GM20000 (cell line): ENCODE results near the gene SLC25A27.

ENCODE experiments used
- DNase-seq: peaks from one replicate; pipeline ENCODE4 v3.0.0; 2012; ENCODE audit warnings: low spot score
- TF ChIP-seq, protein P1 (sequence below): IDR thresholded peaks from 2 replicates; pipeline ENCODE4 v1.5.1; 2012; ENCODE audit warnings: mild to moderate bottlenecking, control low read depth; ENCODE audit errors: extremely low read depth, missing control alignments

Gene SLC25A27, protein sequence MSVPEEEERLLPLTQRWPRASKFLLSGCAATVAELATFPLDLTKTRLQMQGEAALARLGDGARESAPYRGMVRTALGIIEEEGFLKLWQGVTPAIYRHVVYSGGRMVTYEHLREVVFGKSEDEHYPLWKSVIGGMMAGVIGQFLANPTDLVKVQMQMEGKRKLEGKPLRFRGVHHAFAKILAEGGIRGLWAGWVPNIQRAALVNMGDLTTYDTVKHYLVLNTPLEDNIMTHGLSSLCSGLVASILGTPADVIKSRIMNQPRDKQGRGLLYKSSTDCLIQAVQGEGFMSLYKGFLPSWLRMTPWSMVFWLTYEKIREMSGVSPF

DNA sequence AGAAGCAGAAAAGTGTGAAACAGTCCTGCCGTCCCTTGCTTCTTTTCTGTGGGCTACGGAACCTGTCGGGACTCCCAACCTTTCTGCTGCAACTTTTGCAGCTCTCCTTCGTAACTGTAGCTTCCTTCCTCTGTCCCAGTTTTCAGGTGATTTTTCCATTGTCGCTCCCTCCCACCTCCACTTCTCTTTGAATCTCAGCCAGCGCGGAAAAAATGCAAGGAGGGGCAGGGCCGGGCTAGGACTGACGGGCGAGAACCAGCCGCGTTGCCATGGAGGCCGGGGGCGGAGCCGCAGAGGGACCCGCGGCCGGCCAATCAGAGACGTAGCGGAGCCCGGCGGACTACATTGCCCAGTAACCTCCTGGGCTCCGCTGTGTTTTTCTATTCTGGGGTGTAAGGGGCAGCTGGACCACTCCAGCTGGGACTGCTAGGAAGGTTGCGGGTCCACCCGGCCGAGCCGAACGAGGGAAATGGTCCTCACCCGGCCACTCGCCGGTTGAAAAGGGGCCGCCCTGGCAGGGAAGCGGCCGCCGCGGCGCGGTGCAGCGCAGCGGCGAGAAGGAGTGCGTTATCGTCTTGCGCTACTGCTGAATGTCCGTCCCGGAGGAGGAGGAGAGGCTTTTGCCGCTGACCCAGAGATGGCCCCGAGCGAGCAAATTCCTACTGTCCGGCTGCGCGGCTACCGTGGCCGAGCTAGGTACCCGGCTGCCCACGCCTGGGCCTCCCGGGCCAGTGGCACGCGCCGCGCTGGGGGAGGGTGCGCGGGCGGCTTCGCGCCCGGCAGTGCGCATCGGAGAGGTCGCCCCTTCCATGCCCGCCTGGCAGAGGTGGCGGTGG, at the start of gene SLC25A27, which contains the start of gene CYP39A1:
Gene SLC25A27 (plus strand): TSS at position 373 of the 836 bp plus-strand sequence. CDS start 218 bp downstream, at position 591.
Gene CYP39A1 (minus strand): TSS at position 216 of the 836 bp plus-strand sequence. CDS start 236 bp downstream, outside the sequence.
- peak; percentile 92 for DNase-seq

DNA sequence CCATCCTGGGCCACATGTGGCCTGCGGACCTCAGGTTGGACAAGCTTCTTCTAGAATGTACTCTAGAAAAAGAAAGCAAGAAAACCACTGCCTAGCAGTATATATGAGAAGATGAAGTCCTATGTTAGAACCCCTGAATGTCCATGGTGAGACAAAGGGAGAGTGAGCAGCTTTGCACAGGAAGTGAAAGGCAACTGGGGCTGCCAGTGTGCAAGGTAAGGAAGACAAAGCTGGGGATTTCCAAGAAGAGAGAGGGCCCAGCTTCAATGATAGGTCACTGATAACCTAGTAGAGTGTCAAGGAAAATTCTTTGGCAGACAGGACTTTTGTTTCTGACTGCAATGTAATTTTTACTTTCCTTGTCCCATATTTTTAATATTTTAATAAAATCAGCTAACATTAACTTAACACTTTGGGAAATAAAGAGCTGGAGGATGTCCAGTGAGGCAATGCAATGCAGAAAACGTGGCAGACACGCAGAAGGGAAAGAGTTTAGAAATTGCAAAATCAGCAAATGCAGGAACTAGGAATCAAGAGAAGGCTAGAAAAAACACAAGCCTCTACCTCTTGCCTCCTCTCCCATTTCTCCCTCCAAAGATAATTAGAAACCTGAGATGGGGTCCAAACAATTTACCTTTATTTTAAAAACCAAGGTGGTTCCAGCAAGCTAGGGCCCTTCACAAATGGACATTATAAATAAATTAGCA, 47.5 kb upstream of the SLC25A27 start:
- peak; percentile 8 for DNase-seq
- TF ChIP-seq, protein P1, sequence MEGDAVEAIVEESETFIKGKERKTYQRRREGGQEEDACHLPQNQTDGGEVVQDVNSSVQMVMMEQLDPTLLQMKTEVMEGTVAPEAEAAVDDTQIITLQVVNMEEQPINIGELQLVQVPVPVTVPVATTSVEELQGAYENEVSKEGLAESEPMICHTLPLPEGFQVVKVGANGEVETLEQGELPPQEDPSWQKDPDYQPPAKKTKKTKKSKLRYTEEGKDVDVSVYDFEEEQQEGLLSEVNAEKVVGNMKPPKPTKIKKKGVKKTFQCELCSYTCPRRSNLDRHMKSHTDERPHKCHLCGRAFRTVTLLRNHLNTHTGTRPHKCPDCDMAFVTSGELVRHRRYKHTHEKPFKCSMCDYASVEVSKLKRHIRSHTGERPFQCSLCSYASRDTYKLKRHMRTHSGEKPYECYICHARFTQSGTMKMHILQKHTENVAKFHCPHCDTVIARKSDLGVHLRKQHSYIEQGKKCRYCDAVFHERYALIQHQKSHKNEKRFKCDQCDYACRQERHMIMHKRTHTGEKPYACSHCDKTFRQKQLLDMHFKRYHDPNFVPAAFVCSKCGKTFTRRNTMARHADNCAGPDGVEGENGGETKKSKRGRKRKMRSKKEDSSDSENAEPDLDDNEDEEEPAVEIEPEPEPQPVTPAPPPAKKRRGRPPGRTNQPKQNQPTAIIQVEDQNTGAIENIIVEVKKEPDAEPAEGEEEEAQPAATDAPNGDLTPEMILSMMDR, result no peak

More for the DNA sequence above, at the start of gene SLC25A27, which contains the start of gene CYP39A1:
- TF ChIP-seq, protein P1, result no peak

DNA sequence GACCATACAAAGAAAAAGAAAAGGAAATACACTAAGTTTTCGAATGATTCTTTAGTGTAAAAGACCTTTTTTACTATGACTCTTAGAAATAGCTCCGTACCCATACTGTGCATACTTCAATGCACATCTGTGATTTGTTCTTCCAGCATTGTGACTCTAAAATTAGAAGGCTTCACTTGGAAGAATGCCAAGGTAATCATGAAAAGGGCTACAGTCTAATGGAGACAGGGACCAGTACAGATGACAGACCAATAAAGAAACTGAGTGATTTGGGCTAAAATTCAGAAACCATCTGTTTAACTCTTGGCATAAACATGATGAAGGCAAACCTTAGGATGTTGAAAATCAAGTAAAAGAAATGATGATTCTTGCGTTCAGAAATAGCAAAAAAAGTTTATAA, 46.4 kb upstream of the SLC25A27 start:
- no peak for DNase-seq
- TF ChIP-seq, protein P1, result no peak

DNA sequence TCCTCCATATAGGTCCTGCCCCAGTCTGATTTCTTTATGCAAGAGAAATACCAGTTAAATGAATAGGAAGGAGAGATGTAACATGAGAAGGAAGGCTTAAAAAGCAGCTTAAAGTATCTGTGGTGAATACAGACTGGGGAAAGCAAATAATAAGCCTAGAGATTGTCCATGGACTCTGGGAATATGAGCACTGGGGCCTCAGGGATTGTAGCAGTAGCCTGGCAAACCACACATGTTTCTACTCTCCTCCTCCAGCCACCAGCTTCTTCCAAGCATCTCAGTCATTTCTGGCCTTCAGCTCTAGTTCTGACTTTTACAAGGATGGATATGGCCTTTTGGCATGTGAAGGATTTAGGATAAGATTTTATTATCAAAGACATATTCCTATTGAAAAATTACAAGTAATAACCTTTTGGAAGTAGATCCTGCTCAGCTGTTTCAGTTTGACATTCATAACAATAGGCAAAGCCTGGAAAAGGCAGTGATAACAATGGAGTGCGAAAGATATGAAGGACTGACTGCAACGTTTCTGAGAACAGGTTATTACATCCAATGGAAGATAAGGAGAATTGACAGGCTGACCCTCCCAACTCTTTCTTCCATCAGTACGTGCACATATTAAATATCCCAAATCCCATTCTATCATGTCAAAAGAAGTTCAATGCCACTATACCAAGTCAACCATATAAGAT, 41.8 kb upstream of the SLC25A27 start:
- TF ChIP-seq, protein P1, result no peak
- DNase-seq, result no peak

DNA sequence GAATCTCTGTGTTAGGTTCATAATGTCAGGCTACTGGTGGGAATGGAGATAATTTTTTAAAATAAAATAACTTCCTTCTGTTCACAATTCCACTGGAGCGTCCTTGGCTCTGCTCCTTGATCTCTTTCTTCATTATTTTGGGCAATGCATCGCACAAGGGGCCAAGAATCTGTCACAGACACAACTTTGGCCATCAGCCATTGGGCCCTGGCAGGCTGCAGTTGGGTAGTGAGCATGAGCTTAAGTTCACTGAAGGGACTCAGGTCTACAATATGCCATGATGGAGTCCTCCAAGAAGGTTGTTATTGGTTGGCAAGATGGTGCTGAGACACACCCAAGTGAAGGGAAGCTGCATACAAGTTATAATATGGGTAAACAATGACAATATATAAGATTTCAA, 40.1 kb upstream of the SLC25A27 start:
- TF ChIP-seq, protein P1, result no peak
- no peak for DNase-seq

DNA sequence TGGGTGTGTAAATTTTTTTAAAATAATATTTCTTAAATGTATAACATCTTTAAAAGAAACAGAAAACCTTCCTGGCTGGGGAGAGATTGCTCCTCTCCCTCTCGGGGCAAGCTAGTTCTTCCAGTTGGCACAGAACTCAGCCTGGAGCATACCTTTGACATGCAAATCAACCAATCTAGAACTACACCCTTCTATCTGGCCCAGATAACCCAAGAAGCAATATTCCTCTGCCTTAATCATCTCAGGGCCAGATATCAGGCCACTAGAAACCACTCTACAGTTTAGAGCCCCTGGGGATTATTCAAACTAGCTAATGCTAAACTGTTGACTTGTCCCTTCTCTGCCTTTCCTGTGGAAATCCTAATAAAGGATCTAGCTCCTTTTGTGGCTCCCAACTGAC, 34.0 kb upstream of the SLC25A27 start:
- TF ChIP-seq, protein P1, result no peak
- no peak for DNase-seq
